ENCODE measurements around the gene MTERF4.

GRCh38 chr2:241087420-241088268 is 14.4 kb downstream of the MTERF4 start:
- no peak for TF ChIP-seq CTCF (IDR thresholded peaks at IDR 0.05; ENCODE audit: low read depth, low read length)
- no peak for TF ChIP-seq EZH2phosphoT487 (IDR thresholded peaks at IDR 0.05; ENCODE audit: low read depth)

Measured in OCI-LY3 (cell line).